HG03097 (cell line): ENCODE measurements around the gene ISCA2.

Source experiments
- ATAC-seq: cut with Tn5 transposase; IDR thresholded peaks from one replicate; pipeline ENCODE4 v1.9.1; 2021; ENCODE audit not compliant: unreplicated experiment, low FRiP score

The ISCA2 gene

DNA sequence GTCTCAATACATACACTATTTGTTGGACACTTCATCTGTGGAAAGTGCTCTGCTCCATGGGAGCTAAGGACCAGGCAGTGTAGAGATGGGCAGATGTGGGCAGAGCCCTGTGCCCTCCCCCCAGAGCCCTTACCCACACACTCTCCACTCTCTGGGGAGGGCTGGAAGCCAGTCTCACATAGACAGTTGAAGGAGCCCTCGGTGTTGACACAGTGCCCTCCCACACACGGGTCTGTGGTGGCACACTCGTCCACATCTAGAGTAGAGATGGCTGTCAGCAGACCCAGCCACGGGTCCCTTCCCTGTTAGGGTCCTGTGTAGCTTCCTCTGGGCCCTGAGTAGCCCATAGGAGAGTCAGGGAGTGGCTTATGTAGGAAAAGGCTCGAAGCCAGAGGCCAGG, 14.3 kb downstream of the ISCA2 start:
- no peak for ATAC-seq

GRCh38 chr14:74508292-74508731, 14.7 kb downstream of the ISCA2 start:
- no peak for ATAC-seq

GRCh38 chr14:74508844-74509428, 15.4 kb downstream of the ISCA2 start:
- ATAC-seq = no peak

DNA sequence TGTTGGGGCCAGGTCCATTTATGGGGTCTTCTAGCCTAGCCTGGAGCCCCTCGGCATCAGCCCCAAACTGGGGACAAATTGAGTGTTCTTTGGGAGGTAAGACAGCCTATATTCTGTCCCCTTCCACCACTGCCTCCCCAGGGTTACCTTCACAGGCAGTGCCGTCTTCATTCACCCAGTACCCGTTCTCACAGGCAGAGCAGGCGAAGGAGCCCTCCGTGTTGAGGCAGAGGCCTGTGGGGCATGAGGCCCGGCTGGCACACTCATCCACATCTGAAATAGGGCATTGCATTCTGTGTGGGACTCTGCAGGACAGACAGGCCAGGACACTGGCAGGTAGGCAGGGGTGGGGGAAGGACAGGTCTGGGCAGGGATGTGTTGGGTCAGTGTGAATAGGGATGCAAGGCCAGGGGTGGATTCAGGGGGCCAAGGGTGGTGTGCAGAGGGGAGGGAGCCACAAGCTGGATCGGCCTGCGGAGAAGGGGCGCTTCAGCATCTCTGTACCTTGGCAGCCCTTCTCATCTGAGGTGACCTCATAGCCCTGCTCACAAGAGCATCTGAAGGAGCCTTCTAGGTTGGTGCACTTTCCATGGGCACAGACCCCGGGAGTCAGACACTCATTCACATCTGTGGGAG, 16.1 kb downstream of the ISCA2 start:
- no peak for ATAC-seq

DNA sequence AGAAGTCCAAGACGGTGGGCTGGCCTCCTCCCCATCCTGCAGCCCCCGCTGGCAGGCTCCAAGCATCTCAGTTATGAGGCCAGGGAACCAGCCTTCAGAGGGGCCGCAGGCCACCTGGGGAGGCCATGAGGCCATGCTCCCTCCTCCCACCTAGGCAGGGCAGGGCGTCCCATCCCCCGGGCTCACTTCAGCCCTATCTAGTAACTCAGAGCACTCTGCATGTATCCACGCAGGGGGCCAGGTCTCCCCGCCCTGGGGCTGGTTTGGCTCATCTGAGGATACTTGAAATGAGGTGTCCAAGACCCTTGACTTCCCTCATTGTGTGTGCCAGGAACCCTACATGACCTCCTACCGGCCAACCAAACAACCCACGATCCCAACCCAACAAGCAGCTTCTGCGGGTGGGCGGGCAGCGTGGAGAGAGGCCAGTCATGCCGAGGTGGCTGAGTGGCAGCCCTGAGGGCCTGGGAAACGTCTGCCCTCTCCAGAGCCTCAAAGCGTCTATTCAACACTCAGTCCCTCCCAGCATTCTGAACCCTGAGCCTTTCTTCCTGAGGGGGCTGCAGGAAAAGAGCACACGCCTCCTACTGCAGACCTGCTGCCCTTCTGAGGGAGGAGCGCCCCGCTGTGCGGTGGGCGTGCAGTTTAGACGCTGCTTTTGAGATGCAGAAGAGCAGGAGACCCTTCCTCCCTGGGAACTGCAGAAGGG, 16.8 kb downstream of the ISCA2 start:
- no peak for ATAC-seq

DNA sequence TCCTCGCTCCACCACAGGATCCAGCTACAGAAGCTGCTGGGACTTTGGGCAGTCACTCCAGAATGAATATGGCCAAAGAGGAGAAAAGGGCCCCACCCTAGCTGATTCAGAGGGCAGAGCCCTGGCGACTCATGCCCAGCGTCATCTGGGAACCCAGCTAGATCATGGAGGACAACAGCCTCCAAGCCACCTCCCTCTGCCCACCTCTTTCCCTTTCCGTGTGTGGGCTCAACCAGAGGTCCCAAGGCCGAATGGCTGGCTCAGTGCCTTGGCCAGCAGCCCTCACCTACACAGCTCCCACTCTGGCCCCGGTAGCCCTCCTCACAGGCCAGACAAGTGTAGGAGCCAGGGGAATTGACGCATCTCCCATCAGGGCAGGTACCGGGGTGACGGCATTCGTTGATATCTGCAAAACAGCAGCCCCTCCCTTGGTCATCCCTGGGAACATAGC, 17.4 kb downstream of the ISCA2 start:
- ATAC-seq = no peak

- no peak for ATAC-seq
These were observed 18.6 kb downstream of the ISCA2 start for GRCh38 chr14:74511966-74512830.

DNA sequence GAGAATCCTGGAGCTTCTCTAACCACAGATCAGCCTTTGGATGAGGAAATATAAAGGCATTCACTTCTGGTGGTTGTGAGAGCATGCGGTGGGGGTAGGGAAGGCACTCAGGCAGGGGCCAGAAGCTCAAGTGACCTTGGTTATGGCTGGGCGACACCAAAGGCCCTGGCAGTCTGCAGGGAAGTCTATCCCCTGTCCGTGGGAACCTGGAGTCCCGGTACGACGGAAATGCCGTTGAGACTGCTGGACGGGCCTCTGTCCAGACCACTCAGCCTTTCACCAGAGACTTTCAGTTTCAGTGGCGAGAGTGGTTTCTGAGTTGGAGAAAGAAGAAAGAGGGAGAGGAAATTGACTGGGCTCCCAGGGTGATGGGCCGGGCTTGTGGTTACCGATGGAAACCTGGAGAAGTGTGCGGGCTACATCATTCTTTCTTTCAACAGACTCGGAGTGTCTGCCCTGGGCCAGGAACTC, 20.9 kb downstream of the ISCA2 start:
- no peak for ATAC-seq

GRCh38 chr14:74515891-74516412, 22.4 kb downstream of the ISCA2 start:
- ATAC-seq = no peak

- no peak for ATAC-seq
These were observed 23.0 kb downstream of the ISCA2 start for GRCh38 chr14:74516451-74517160.

- ATAC-seq = no peak
These were observed 24.2 kb downstream of the ISCA2 start for GRCh38 chr14:74517731-74518130.

DNA sequence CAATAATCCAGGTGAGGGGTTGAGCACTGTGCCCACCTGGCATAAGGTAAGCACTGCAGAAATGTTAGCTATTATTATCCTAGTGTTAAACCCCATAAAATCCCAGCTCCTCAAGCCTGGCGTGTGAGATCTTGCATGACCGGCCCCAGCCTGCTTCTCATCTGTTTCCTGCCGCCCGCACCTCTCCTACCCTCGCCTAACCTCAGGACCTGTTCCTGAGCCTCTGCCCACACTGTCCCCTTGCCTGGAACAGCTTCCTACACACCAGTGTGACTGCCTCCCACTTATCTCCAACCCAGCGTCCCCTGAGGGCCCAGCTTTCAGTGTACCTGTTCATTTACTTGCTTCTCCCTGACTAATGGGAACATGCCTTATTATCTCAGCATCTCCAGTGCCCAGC, 24.7 kb downstream of the ISCA2 start:
- no peak for ATAC-seq

DNA sequence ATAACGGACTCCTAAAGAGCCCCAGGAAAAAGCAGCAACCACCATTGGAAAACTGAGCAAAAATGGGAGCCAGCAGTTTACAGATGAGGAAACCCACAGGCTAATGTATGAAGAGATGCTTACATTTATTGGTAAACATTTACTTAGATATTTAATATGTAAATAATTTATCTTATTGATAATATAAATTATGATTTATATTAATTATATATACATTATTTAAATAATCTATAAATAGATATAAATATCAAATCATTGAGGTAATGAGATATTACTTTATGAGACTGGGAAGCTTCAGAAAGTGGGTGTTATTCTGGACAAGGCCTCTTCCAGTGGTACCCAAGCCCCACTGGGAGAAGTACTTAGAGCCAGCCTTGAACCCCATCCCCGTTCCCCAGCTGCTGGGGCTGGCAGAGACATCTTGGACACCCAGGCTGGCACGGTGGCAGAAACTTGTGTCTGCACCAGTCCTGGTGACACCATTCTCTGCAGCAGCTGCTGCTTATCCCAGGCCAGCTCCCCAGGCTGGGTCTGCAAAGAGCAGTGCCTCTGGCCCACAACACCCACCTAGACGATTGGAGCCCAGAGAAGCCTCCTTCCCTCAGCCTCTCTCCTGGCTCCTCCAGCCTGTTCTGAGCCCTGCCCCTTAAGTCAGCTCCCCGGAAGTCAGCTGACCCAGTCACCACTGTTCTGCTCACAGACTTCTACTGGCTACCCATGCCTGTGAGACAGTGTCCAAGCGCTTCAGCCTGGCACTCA, 25.9 kb downstream of the ISCA2 start:
- ATAC-seq = no peak

DNA sequence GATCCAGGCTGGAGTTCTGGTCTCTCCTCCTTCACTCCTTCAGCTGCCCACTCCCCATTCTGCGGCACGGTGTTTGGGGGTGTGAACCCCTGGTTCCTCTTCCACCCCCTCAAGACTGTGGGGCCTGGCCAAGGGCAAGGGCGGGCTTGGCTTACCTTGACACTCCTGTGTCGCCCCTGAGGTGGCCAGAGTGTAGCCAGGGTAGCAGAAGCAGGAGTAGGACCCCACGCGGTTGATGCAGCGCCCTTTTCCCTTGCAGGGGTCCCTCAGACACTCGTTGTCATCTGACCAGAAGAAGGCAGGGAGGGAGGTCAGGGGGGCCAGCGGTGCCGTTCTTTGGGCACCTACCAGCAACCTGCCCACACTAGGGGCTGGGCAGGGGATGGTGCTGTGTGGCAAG, 28.2 kb downstream of the ISCA2 start:
- no peak for ATAC-seq

DNA sequence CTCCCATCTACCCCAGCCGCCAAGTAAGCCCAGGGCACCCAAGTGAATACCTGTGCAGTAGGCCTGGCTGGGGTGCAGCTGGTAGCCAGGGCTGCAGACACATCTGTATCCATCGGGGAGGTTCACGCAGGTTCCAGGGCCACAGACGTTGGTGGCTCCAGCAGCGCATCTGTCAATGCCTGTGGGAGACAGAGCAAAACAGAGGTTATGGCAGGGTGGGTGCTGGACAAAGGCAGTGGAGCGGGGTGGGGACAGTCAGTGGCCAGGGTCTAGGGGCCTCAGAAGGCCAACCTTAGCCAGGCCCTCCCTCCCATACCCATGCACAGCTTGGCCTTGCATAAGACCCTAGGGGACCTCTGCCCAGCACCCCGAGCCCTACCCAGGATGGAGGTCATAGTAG, 29.2 kb downstream of the ISCA2 start:
- ATAC-seq = no peak

GRCh38 chr14:74524076-74524811, 30.7 kb downstream of the ISCA2 start:
- ATAC-seq = no peak

DNA sequence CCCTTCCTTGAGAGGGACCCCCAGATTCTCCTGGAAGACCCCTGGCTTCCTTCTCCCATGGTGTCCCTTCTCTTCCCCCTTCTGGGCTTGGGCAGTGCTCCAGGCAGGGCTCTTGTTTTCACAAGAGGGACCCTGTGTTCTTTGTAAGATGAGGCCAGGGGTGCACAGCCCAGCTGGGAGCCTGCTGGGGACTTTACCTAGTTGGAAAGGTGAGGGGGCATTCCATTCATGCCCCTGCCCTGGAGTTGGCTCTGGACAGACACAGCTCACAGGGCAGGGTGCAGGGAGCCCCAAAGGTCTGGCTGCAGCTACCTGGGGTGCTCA, 31.2 kb downstream of the ISCA2 start:
- no peak for ATAC-seq

DNA sequence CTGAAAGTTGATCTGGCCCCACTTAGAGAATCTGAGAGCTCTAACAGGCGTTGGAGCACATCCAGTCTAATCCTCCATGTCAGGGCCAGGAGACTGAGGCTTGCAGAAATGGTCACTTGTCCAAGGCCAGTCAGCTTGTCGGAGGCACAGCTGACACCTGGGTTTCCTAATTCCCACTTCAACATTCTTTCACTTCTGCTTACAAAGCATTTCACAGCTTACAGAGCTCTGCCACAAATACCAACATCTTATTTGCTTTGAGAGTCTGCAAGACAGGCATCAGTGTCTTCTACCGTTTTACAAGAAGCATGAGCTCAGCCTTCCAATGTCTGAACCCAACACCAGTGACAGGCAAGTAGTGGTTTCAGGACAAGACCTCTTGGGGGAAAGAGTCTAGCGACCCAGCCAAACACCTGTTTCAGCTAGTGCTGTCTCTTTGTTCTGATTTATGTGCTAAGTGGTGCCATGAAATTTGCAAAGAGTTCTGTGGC, 31.8 kb downstream of the ISCA2 start:
- no peak for ATAC-seq
